B cell (primary cell): ENCODE data around the gene SLC39A12. TPM values are rescaled to one million over a fixed set of nuclear protein-coding genes. Genes with fewer than 3 reads are reported as not detected.

ENCODE experiments used
- ATAC-seq: fragments of 200-7000 bp; cut with Tn5 transposase; one replicate; pipeline ENCODE4 v1.10.0; 2021; ENCODE audit warnings: low read depth, mild to moderate bottlenecking, moderate number of reproducible peaks, moderate library complexity
- CTCF ChIA-PET: fragments of 350-600 bp; sonication (Branson Sonifier 250); formaldehyde crosslinking; loops from one replicate; lab custom pipeline; 2021; ENCODE audit warnings: antibody characterized with exemption, inconsistent platforms; lab: Charles Lee
- POLR2A ChIA-PET: fragments of 350-600 bp; sonication (Branson Sonifier 250); formaldehyde crosslinking; loops from one replicate; lab custom pipeline; 2021; ENCODE audit warnings: antibody characterized with exemption; lab: Charles Lee
- DNase-seq: peaks from one replicate; pipeline ENCODE4 v3.0.0; 2013
- H2AFZ ChIP-seq: 2 replicates; pipeline ENCODE4 v1.6.1; 2012; ENCODE audit warnings: mild to moderate bottlenecking, low read depth, low read length; ENCODE audit not compliant: insufficient read depth, poor library complexity, severe bottlenecking
- H3K27ac ChIP-seq, 2 donors: 1 replicate in 1 of 2; 2 replicates in 1 of 2; pipeline ENCODE4 v1.5.1; 2012 to 2013; ENCODE audit warnings: low read length in 2 of 2, mild to moderate bottlenecking in 2 of 2, moderate library complexity in 1 of 2
- H3K27me3 ChIP-seq, 4 experiments: fragments of 200-600 bp in 1 of 4; sonication (generic) in 1 of 4; replicated peaks in 1 of 4; 1 replicate in 2 of 4; 2 replicates in 2 of 4; pipeline versions ENCODE4 v1.6.1 to v1.7.0; 2013 to 2016; ENCODE audit warnings: low read length in 3 of 4, mild to moderate bottlenecking in 2 of 4, mixed read lengths in 1 of 4, moderate library complexity in 1 of 4; ENCODE audit not compliant: insufficient read depth in 4 of 4, control insufficient read depth in 3 of 4; ENCODE audit errors: control extremely low read depth in 1 of 4
- H3K36me3 ChIP-seq, 2 experiments: replicated peaks in 1 of 2; 1 replicate in 1 of 2; 2 replicates in 1 of 2; pipeline versions ENCODE4 v1.6.1 to v1.7.1; 2013; ENCODE audit warnings: low read length in 1 of 2; ENCODE audit not compliant: insufficient read depth in 2 of 2, control insufficient read depth in 1 of 2; ENCODE audit errors: control extremely low read depth in 1 of 2, extremely low read depth in 1 of 2
- H3K4me1 ChIP-seq, 2 donors: fragments of 200-600 bp in 1 of 2; sonication (generic) in 1 of 2; 1 replicate in 1 of 2; 2 replicates in 1 of 2; pipeline versions ENCODE4 v1.5.1 to v1.6.1; 2013 to 2017; ENCODE audit warnings: low read length in 2 of 2; ENCODE audit not compliant: control insufficient read depth in 2 of 2, insufficient read depth in 2 of 2
- H3K4me2 ChIP-seq: replicated peaks from 2 replicates; pipeline ENCODE3; 2012; ENCODE audit warnings: mild to moderate bottlenecking, low read depth, low read length; ENCODE audit not compliant: poor library complexity, severe bottlenecking
- H3K4me3 ChIP-seq, 5 experiments: fragments of 200-600 bp in 1 of 5; sonication (generic) in 1 of 5; 1 replicate in 3 of 5; 2 replicates in 2 of 5; pipeline versions ENCODE4 v1.5.1 to v1.7.0; 2011 to 2016; ENCODE audit warnings: low read length in 4 of 5, mild to moderate bottlenecking in 4 of 5, low read depth in 2 of 5, control low read depth in 1 of 5, moderate library complexity in 1 of 5; ENCODE audit not compliant: insufficient read depth in 1 of 5; ENCODE audit errors: control extremely low read depth in 1 of 5, extremely low read depth in 1 of 5
- H3K79me2 ChIP-seq: fragments of 200-600 bp; sonication (generic); one replicate; pipeline ENCODE4 v1.6.0; 2016; ENCODE audit warnings: low read length; ENCODE audit not compliant: control insufficient read depth, insufficient read depth
- H3K9ac ChIP-seq: fragments of 200-600 bp; sonication (generic); 2 replicates; pipeline ENCODE4 v1.6.1; 2017; ENCODE audit warnings: mild to moderate bottlenecking, low read length, moderate library complexity
- H3K9me3 ChIP-seq, 3 donors: one replicate each; pipeline versions ENCODE4 v1.6.1 to v1.7.1; 2013; ENCODE audit warnings: low read length in 2 of 3; ENCODE audit not compliant: control insufficient read depth in 2 of 3, insufficient read depth in 1 of 3; ENCODE audit errors: control extremely low read depth in 1 of 3
- H4K20me1 ChIP-seq: 2 replicates; pipeline ENCODE4 v1.6.0; 2012; ENCODE audit warnings: mild to moderate bottlenecking, low read length; ENCODE audit not compliant: insufficient read depth, control insufficient read depth, poor library complexity, severe bottlenecking
- H3K27ac Mint-ChIP-seq: one replicate; pipeline ENCODE4 v1.8.0; 2021; ENCODE audit warnings: mixed read lengths
- H3K27me3 Mint-ChIP-seq: one replicate; pipeline ENCODE4 v1.8.0; 2021; ENCODE audit warnings: mixed read lengths
- H3K4me1 Mint-ChIP-seq: one replicate; pipeline ENCODE4 v1.8.0; 2021; ENCODE audit warnings: mixed read lengths
- H3K4me3 Mint-ChIP-seq: one replicate; pipeline ENCODE4 v1.8.0; 2021; ENCODE audit warnings: mixed read lengths
- H3K9me3 Mint-ChIP-seq: one replicate; pipeline ENCODE4 v1.8.0; 2022; ENCODE audit warnings: mixed read lengths; ENCODE audit not compliant: insufficient read depth
- EZH2 ChIP-seq: IDR thresholded peaks from 2 replicates; pipeline ENCODE4 v1.6.1; 2012; ENCODE audit warnings: borderline replicate concordance, low read depth, mild to moderate bottlenecking, moderate library complexity, low read length; ENCODE audit not compliant: insufficient read depth, poor library complexity, severe bottlenecking
- WGBS: methylation state at CpG from one replicate; pipeline ENCODE4 v1.1.5; 2013; ENCODE audit warnings: missing lambda C conversion rate; ENCODE audit not compliant: insufficient coverage; 5-methylcytosine and 5-hydroxymethylcytosine counted together
- intact Hi-C: fragments of 100-400 bp; cut with micrococcal nuclease; formaldehyde crosslinking; loops from one replicate; pipeline ENCODE4 v1.10.0; 2022
- polyA plus RNA-seq: library from polyadenylated mRNA; depleted of rRNA; stranded (reverse); fragments of >200 nt; gene quantifications from 2 replicates; pipeline ENCODE4 v1.2.3, GENCODE V29; 2012
- total RNA-seq, 2 donors: library from RNA; stranded (reverse); fragments of 120-200 nt in 1 of 2; gene quantifications; 1 replicate in 1 of 2; 2 replicates in 1 of 2; pipeline versions ENCODE4 v1.2.3 to v1.2.4, GENCODE V29; 2013 to 2022
- TF ChIP-seq, protein P1 (sequence below): fragments of 200-600 bp; IDR thresholded peaks from one replicate; pipeline ENCODE4 v1.8.0; 2022; ENCODE audit warnings: antibody characterized with exemption, mild to moderate bottlenecking

SLC39A12 gene
- total and polyA plus RNA-seq, 2 donors (not counting 1 experiment from before 2014, with no cell fraction given) = not detected

DNA sequence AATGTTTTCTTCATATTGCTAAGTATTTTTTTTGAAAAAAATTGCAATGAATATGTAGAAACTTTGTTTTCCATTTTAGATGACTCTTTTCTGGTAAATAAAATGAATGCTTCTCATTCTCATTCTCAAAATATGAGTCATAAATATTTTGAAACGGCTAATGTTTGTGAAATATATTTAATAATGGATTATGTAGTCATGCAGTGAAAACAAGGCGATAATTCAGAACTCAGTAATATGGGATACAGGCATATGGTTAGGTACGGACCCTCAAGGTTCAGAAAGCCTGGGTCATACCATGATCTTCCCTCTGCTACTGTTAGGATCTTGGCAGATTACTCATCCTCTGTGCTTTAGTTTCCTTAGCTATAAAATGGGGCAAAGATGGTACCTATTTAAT is 46.2 kb upstream of the SLC39A12 start:
- Mint-ChIP-seq H3K27ac (no peak overlapping the region), H3K4me3 (no peak overlapping the region), H3K27me3 (no peaks in the 10 kb centered on the region), H3K4me1 (no peaks in the 10 kb centered on the region), H3K9me3 (no peaks in the 10 kb centered on the region)
- Histone ChIP-seq H3K4me3 (no peak overlapping the region), H3K27ac (no peak overlapping the region), H3K4me2 (no peak overlapping the region), H3K9me3 (no peaks in the 10 kb centered on the region), H3K79me2 (no peaks in the 10 kb centered on the region), H2AFZ (no peak overlapping the region), H3K27me3 (no peaks in the 10 kb centered on the region), H3K36me3 (no peaks in the 10 kb centered on the region), H4K20me1 (no peaks in the 10 kb centered on the region), H3K4me1 (no peaks in the 10 kb centered on the region), H3K9ac (no peak overlapping the region)
- intact Hi-C loops = no loop called here
- TF ChIP-seq, protein P1, sequence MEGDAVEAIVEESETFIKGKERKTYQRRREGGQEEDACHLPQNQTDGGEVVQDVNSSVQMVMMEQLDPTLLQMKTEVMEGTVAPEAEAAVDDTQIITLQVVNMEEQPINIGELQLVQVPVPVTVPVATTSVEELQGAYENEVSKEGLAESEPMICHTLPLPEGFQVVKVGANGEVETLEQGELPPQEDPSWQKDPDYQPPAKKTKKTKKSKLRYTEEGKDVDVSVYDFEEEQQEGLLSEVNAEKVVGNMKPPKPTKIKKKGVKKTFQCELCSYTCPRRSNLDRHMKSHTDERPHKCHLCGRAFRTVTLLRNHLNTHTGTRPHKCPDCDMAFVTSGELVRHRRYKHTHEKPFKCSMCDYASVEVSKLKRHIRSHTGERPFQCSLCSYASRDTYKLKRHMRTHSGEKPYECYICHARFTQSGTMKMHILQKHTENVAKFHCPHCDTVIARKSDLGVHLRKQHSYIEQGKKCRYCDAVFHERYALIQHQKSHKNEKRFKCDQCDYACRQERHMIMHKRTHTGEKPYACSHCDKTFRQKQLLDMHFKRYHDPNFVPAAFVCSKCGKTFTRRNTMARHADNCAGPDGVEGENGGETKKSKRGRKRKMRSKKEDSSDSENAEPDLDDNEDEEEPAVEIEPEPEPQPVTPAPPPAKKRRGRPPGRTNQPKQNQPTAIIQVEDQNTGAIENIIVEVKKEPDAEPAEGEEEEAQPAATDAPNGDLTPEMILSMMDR = no peak
- TF ChIP-seq EZH2 = no peak
- ChIA-PET CTCF (no interaction called here), POLR2A (no interaction called here)
- DNase-seq (no peak), ATAC-seq (no peak)
- 94% methylated on average over 2 of the region's 3 CpGs for WGBS

DNA sequence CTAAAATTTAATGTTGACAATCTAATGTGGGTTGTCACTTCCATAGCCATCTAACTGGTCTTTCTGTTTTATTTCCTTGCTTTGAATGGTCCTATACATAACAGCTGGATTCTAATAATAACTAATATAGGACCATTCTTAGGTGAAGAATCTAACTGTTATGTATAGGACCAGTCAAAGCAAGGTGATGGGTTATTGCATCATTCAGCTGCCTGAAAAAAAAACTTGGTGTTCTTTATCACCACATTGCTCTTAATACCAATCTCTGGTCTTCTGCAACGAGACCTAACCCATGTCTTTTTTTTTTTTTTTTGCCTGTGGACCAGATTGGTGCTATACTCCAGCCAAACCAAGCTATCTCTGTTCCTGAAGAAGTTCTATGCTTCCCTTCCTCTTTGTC is 45.7 kb upstream of the SLC39A12 start:
- Histone ChIP-seq H3K27ac (no peak overlapping the region), H3K79me2 (no peaks in the 10 kb centered on the region), H3K4me2 (no peak overlapping the region), H3K27me3 (no peaks in the 10 kb centered on the region), H3K9me3 (no peaks in the 10 kb centered on the region), H4K20me1 (no peaks in the 10 kb centered on the region), H3K4me1 (no peaks in the 10 kb centered on the region), H3K36me3 (no peaks in the 10 kb centered on the region), H3K9ac (no peak overlapping the region), H3K4me3 (no peak overlapping the region), H2AFZ (no peak overlapping the region)
- H3K27me3 Mint-ChIP-seq = no peaks in the 10 kb centered on the region
- 62% methylated on average over 1 of the region's 1 CpG for WGBS
- no peak overlapping the region for H3K27ac Mint-ChIP-seq
- intact Hi-C loops = no loop called here
- ATAC-seq (no peak), DNase-seq (no peak)
- no peak for TF ChIP-seq EZH2
- TF ChIP-seq, protein P1 = no peak
- no peak overlapping the region for H3K4me3 Mint-ChIP-seq
- H3K9me3 Mint-ChIP-seq = no peaks in the 10 kb centered on the region
- ChIA-PET CTCF (no interaction called here), POLR2A (no interaction called here)
- no peaks in the 10 kb centered on the region for H3K4me1 Mint-ChIP-seq
